H9 (cell line): ENCODE results near the gene XRRA1. TPM values are rescaled to one million over a fixed set of nuclear protein-coding genes. Genes with fewer than 3 reads are reported as not detected.

Experiments used
- DNase-seq: peaks from one replicate; pipeline ENCODE4 v3.0.0-alpha.2; 2017
- H2AFZ ChIP-seq: one replicate; pipeline ENCODE4 v1.6.1; 2013; ENCODE audit warnings: mild to moderate bottlenecking, low read length, control low read depth, moderate library complexity
- H2AK5ac ChIP-seq: 2 replicates; pipeline ENCODE4 v1.6.1; 2013; ENCODE audit warnings: low read length, control low read depth, mixed read lengths; ENCODE audit not compliant: insufficient read length
- H2BK120ac ChIP-seq: one replicate; pipeline ENCODE4 v1.6.1; 2013; ENCODE audit warnings: low read depth, mild to moderate bottlenecking, low read length, control low read depth, inconsistent platforms; ENCODE audit not compliant: poor library complexity, severe bottlenecking
- H2BK12ac ChIP-seq: 2 replicates; pipeline ENCODE4 v1.6.1; 2013; ENCODE audit warnings: low read length, control low read depth, mixed read lengths, low read depth; ENCODE audit not compliant: insufficient read length
- H2BK15ac ChIP-seq: 2 replicates; pipeline ENCODE4 v1.6.1; 2013; ENCODE audit warnings: low read depth, low read length, control low read depth
- H2BK20ac ChIP-seq: one replicate; pipeline ENCODE4 v1.6.1; 2013; ENCODE audit warnings: low read depth, mild to moderate bottlenecking, low read length, control low read depth, inconsistent platforms; ENCODE audit not compliant: poor library complexity, severe bottlenecking
- H2BK5ac ChIP-seq: 2 replicates; pipeline ENCODE4 v1.6.1; 2013; ENCODE audit warnings: low read length, control low read depth, mixed read lengths; ENCODE audit not compliant: insufficient read length
- H3K14ac ChIP-seq: 2 replicates; pipeline ENCODE4 v1.6.1; 2013; ENCODE audit warnings: low read length, control low read depth; ENCODE audit not compliant: insufficient read depth
- H3K18ac ChIP-seq: 2 replicates; pipeline ENCODE4 v1.6.1; 2013; ENCODE audit warnings: low read depth, mild to moderate bottlenecking, mixed read lengths, low read length, control low read depth; ENCODE audit not compliant: insufficient read length
- H3K23ac ChIP-seq: 2 replicates; pipeline ENCODE4 v1.6.1; 2013; ENCODE audit warnings: low read length, control low read depth, mixed read lengths, low read depth; ENCODE audit not compliant: insufficient read length
- H3K23me2 ChIP-seq: 2 replicates; pipeline ENCODE4 v1.6.1; 2013; ENCODE audit warnings: low read depth, mild to moderate bottlenecking, mixed read lengths, low read length, control low read depth; ENCODE audit not compliant: insufficient read length, poor library complexity, severe bottlenecking
- H3K27ac ChIP-seq: 2 replicates; pipeline ENCODE4 v1.5.1; 2013; ENCODE audit warnings: low read length, control low read depth, mixed read lengths, low read depth; ENCODE audit not compliant: insufficient read length
- H3K27me3 ChIP-seq: 2 replicates; pipeline ENCODE4 v1.6.1; 2013; ENCODE audit warnings: low read length, control low read depth, inconsistent platforms; ENCODE audit not compliant: insufficient read depth
- H3K4ac ChIP-seq: 2 replicates; pipeline ENCODE4 v1.6.1; 2013; ENCODE audit warnings: low read depth, mild to moderate bottlenecking, control low read depth, inconsistent platforms, low read length, moderate library complexity
- H3K4me1 ChIP-seq: 2 replicates; pipeline ENCODE4 v1.6.1; 2013; ENCODE audit warnings: low read length, control low read depth, inconsistent platforms; ENCODE audit not compliant: insufficient read depth
- H3K4me2 ChIP-seq: 2 replicates; pipeline ENCODE4 v1.6.1; 2013; ENCODE audit warnings: low read length, control low read depth, mixed read lengths; ENCODE audit not compliant: insufficient read length, insufficient read depth
- H3K56ac ChIP-seq: 2 replicates; pipeline ENCODE4 v1.6.1; 2013; ENCODE audit warnings: low read depth, mild to moderate bottlenecking, mixed read lengths, low read length, control low read depth; ENCODE audit not compliant: insufficient read length
- H3K79me1 ChIP-seq: 2 replicates; pipeline ENCODE4 v1.6.1; 2013; ENCODE audit warnings: low read depth, mild to moderate bottlenecking, moderate library complexity, low read length, control low read depth, inconsistent platforms; ENCODE audit not compliant: insufficient read depth, poor library complexity, severe bottlenecking
- H3K79me2 ChIP-seq: 2 replicates; pipeline ENCODE4 v1.6.1; 2013; ENCODE audit warnings: low read length, control low read depth, inconsistent platforms; ENCODE audit not compliant: insufficient read depth
- H3K9ac ChIP-seq: 2 replicates; pipeline ENCODE4 v1.6.1; 2013; ENCODE audit warnings: low read length, control low read depth, mixed read lengths; ENCODE audit not compliant: insufficient read length; ENCODE audit errors: extremely low read depth
- H3K9me3 ChIP-seq: one replicate; pipeline ENCODE4 v1.6.1; 2013; ENCODE audit warnings: low read depth, low read length, inconsistent platforms; ENCODE audit not compliant: control insufficient read depth
- H3T11ph ChIP-seq: one replicate; pipeline ENCODE4 v1.6.1; 2013; ENCODE audit warnings: mild to moderate bottlenecking, low read length, control low read depth, inconsistent platforms
- H4K20me1 ChIP-seq: one replicate; pipeline ENCODE4 v1.6.1; 2013; ENCODE audit not compliant: control insufficient read depth, insufficient read length, insufficient read depth
- H4K5ac ChIP-seq: 2 replicates; pipeline ENCODE4 v1.6.1; 2013; ENCODE audit warnings: low read depth, mild to moderate bottlenecking, mixed read lengths, low read length, control low read depth; ENCODE audit not compliant: insufficient read length
- H4K8ac ChIP-seq: replicated peaks from 2 replicates; pipeline ENCODE4 v1.6.1; 2013; ENCODE audit warnings: low read length, control low read depth, mixed read lengths, low read depth; ENCODE audit not compliant: insufficient read length
- H4K91ac ChIP-seq: 2 replicates; pipeline ENCODE4 v1.6.1; 2013; ENCODE audit warnings: low read depth, mild to moderate bottlenecking, moderate library complexity, mixed read lengths, low read length, control low read depth; ENCODE audit not compliant: insufficient read length
- H3K27ac Mint-ChIP-seq, 3 experiments: 2 replicates in 2 of 3; 3 replicates in 1 of 3; pipeline ENCODE4 v1.8.0; 2020 to 2021; ENCODE audit warnings: mixed read lengths in 3 of 3, mild to moderate bottlenecking in 1 of 3, moderate library complexity in 1 of 3
- H3K27me3 Mint-ChIP-seq: 2 replicates; pipeline ENCODE4 v1.8.0; 2021; ENCODE audit warnings: low read depth, mild to moderate bottlenecking, moderate library complexity, mixed read lengths
- H3K36me3 Mint-ChIP-seq, 3 experiments: 2 replicates in 2 of 3; 3 replicates in 1 of 3; pipeline ENCODE4 v1.8.0; 2020 to 2021; ENCODE audit warnings: low read depth in 3 of 3, mixed read lengths in 3 of 3; ENCODE audit not compliant: insufficient read depth in 1 of 3
- H3K4me1 Mint-ChIP-seq, 2 experiments: 2 replicates each; pipeline ENCODE4 v1.8.0; 2020; ENCODE audit warnings: mixed read lengths in 2 of 2
- H3K4me3 Mint-ChIP-seq, 2 experiments: 2 replicates in 1 of 2; 3 replicates in 1 of 2; pipeline ENCODE4 v1.8.0; 2020 to 2021; ENCODE audit warnings: mild to moderate bottlenecking in 2 of 2, mixed read lengths in 2 of 2, moderate library complexity in 1 of 2
- H3K9me3 Mint-ChIP-seq, 2 experiments: 2 replicates in 1 of 2; 3 replicates in 1 of 2; pipeline ENCODE4 v1.8.0; 2020; ENCODE audit warnings: mild to moderate bottlenecking in 2 of 2, mixed read lengths in 2 of 2, moderate library complexity in 1 of 2
- CTCF ChIP-seq: fragments of 200-600 bp; sonication (generic); conservative IDR thresholded peaks from 3 replicates; pipeline ENCODE4 v1.8.0; 2021; ENCODE audit warnings: antibody characterized with exemption, mild to moderate bottlenecking
- whole genome bisulfite sequencing: extraction: QIAGEN DNeasy Blood & Tissue Kit; methylation state at CpG from one replicate; pipeline ENCODE4 v1.1.7; 2013; ENCODE audit warnings: missing lambda C conversion rate, low lambda C conversion rate, mixed read lengths; ENCODE audit not compliant: insufficient read length; ENCODE audit errors: extremely low coverage; 5-methylcytosine and 5-hydroxymethylcytosine counted together
- total RNA-seq: library from RNA; stranded (reverse); gene quantifications from 2 replicates; pipeline ENCODE4 v1.2.1, GENCODE V29; 2021

Gene XRRA1
- total RNA-seq, 1 experiment from 2014 or later = 4.5 TPM

- H3K79me2 ChIP-seq = no peaks in the 10 kb centered on the region
- Mint-ChIP-seq H3K4me1 (no peaks in the 10 kb centered on the region; a peak in 1 of 4 replicates), H3K9me3 (no peaks in the 10 kb centered on the region), H3K4me3 (no peak overlapping the region), H3K27me3 (no peaks in the 10 kb centered on the region), H3K27ac (no peak overlapping the region), H3K36me3 (peaks cover 14 to 68% (median 37%) of the 10 kb centered on the region in 3 experiments; a peak in 6 of 7 replicates)
- H3K14ac ChIP-seq = no peak overlapping the region
- no peak overlapping the region for H3K23ac ChIP-seq
- DNase-seq = no peak
- WGBS = no CpG with 5 or more reads among the region's 1 CpG
- no peaks in the 10 kb centered on the region for H3K9me3 ChIP-seq
- no peak overlapping the region for H2BK5ac ChIP-seq
- H3K4ac ChIP-seq = no peak overlapping the region
- H3K27me3 ChIP-seq = no peaks in the 10 kb centered on the region; the same call in 1 of the 2 replicates
- no peak overlapping the region for H2BK20ac ChIP-seq
- no peak overlapping the region for H2BK12ac ChIP-seq
- no peak overlapping the region for H4K5ac ChIP-seq
- H3K4me2 ChIP-seq = no peak overlapping the region
- no peak overlapping the region for H3K18ac ChIP-seq
- no peaks in the 10 kb centered on the region for H3K4me1 ChIP-seq
- no peak overlapping the region for H3K9ac ChIP-seq
- no peaks in the 10 kb centered on the region for H3K23me2 ChIP-seq
- H3K27ac ChIP-seq = no peak overlapping the region
- H4K8ac ChIP-seq = no peak overlapping the region
- H3K79me1 ChIP-seq = no peaks in the 10 kb centered on the region
- H3K56ac ChIP-seq = no peak overlapping the region
- H4K91ac ChIP-seq = no peak overlapping the region
- H4K20me1 ChIP-seq = no peaks in the 10 kb centered on the region
- H3T11ph ChIP-seq = no peak overlapping the region
- no peak overlapping the region for H2AK5ac ChIP-seq
- TF ChIP-seq CTCF = no peak
- H2BK120ac ChIP-seq = no peak overlapping the region
- H2AFZ ChIP-seq = no peak overlapping the region
- H2BK15ac ChIP-seq = no peak overlapping the region
Measured at GRCh38 chr11:74970852-74971395, 22.0 kb upstream of the XRRA1 start.
